ENCODE measurements around the gene STAT5B.
"Not testable (repeated sequence)": the region's sequence is repeated elsewhere in the genome, so short reads cannot be mapped to it uniquely, and the experiment has no call there.

The STAT5B gene

GRCh38 chr17:42251115-42251514 lies 25.1 kb downstream of the STAT5B start:
- Mint-ChIP-seq H3K27ac (no peak overlapping the region), H3K4me3 (no peak overlapping the region), H3K36me3 (ENCODE audit: low read depth) (peaks cover 13% of the 10 kb centered on the region), H3K4me1 (ENCODE audit: low read depth) (peaks cover 56% of the 10 kb centered on the region), H3K27me3 (ENCODE audit: low read depth) (no peaks in the 10 kb centered on the region), H3K9me3 (no peaks in the 10 kb centered on the region)
- DNase-seq (ENCODE audit: low spot score), result no peak

DNA sequence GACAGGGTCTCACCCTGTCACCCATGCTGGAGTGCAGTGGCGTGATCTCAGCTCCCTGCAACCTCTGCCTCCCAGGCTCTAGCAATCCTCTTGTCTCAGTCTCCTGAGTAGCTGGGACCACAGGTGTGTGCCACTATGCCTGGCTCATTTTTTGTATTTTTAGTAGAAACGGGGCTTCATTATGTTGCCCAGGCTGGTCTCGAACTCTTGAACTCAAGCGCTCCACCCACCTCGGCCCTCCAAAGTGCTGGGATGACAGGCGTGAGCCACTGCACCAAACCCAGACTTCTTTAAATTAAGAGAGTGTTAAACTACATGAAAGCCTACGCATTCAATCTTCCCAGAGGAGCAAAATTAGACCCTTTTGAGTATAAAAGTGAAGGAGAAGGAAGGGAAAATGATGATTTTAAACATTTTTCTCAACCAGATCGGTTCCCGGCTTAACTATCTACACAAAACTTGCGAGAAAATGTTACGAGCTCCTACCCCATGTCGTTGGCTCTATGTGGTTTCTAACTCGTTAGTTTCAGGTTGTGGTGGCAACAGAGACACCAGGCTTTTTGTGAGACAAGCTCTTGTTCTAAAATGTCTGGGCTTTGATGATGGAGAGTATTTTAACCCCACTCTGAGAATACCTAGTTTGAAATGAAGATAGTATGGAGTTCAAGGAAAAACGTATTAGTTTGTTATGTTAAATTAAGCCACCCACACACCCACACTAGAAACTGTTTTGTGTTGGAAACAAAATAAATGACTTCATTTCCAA lies 26.3 kb downstream of the STAT5B start:
- H3K4me3 Mint-ChIP-seq, result peak overlapping the region; percentile 88
- peaks cover 54% of the 10 kb centered on the region for H3K4me1 Mint-ChIP-seq (ENCODE audit: low read depth)
- DNase-seq (ENCODE audit: low spot score), result peak; percentile 49
- H3K27me3 Mint-ChIP-seq (ENCODE audit: low read depth), result no peaks in the 10 kb centered on the region
- H3K36me3 Mint-ChIP-seq (ENCODE audit: low read depth), result peaks cover 16% of the 10 kb centered on the region
- peak overlapping the region; percentile 98 for H3K27ac Mint-ChIP-seq
- H3K9me3 Mint-ChIP-seq, result no peaks in the 10 kb centered on the region

GRCh38 chr17:42248351-42249179 lies 27.6 kb downstream of the STAT5B start:
- peak; percentile 78 for DNase-seq (ENCODE audit: low spot score)
- no peaks in the 10 kb centered on the region for H3K9me3 Mint-ChIP-seq
- H3K27ac Mint-ChIP-seq, result peak overlapping the region; percentile 98
- H3K27me3 Mint-ChIP-seq (ENCODE audit: low read depth), result no peaks in the 10 kb centered on the region
- peaks cover 51% of the 10 kb centered on the region for H3K4me1 Mint-ChIP-seq (ENCODE audit: low read depth)
- H3K4me3 Mint-ChIP-seq, result peak overlapping the region; percentile 88
- peaks cover 14% of the 10 kb centered on the region for H3K36me3 Mint-ChIP-seq (ENCODE audit: low read depth)

DNA sequence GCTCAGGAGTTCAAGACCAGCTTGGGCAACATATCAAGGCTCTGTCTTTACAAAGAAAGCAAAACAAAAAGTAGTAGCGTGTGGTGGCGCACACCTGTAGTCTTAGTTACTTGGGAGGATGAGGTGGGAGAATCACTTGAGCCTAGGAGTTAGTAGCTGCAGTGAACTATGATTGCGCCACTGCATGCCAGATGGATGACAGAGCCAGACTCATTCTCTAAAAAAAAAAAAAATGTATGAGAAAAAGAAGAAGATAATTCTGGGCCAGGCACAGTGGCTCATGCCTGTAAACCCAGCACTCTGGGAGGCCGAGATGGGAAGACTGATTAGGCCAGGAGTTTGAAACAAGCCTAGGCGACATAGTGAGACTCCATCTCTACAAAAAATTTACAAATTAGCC lies 28.5 kb downstream of the STAT5B start:
- DNase-seq (ENCODE audit: low spot score), result no peak
- Mint-ChIP-seq H3K4me3 (peak overlapping the region; percentile 88), H3K4me1 (ENCODE audit: low read depth) (peaks cover 45% of the 10 kb centered on the region), H3K9me3 (no peaks in the 10 kb centered on the region), H3K36me3 (ENCODE audit: low read depth) (peaks cover 14% of the 10 kb centered on the region), H3K27me3 (ENCODE audit: low read depth) (no peaks in the 10 kb centered on the region), H3K27ac (peak overlapping the region; percentile 82)

DNA sequence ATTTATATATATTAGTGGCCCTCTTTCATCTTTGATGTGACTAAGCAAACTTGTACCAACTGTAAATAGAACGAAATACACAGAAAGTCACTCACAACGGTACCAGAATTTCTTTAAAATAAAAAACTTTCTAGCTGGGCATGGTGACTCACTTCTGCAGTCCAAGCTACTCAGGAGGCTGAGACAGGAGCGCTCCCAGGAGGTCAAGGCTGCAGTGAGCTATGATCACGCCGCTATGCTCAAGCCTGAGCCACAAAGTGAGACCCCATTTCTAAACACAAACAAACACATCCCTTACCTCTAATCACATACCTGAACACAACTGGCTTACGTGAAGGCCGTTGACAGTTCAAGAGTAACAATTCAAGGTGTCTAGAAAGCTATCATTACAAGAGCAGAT lies 29.7 kb downstream of the STAT5B start:
- Mint-ChIP-seq H3K4me1 (ENCODE audit: low read depth) (peaks cover 41% of the 10 kb centered on the region), H3K4me3 (peak overlapping the region; percentile 39), H3K9me3 (no peaks in the 10 kb centered on the region), H3K36me3 (ENCODE audit: low read depth) (peaks cover 14% of the 10 kb centered on the region), H3K27ac (peak overlapping the region; percentile 82), H3K27me3 (ENCODE audit: low read depth) (no peaks in the 10 kb centered on the region)
- no peak for DNase-seq (ENCODE audit: low spot score)

DNA sequence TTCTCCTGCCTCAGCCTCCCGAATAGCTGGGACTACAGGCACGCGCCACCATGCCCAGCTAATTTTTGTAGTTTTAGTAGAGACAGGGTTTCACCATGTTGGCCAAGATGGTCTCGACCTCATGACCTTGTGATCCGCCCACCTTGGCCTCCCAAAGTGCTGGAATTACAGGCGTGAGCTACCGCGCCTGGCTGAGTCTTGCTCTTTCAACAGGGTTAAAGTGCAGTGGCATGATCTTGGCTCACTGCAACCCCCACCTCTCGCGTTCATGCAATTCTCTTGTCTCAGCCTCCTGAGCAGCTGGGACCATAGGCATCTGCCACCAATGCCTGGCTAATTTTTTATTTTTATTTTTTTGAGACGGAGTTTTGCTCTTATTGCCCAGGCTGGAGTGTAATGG lies 31.0 kb downstream of the STAT5B start:
- peaks cover 36% of the 10 kb centered on the region for H3K4me1 Mint-ChIP-seq (ENCODE audit: low read depth)
- peaks cover 14% of the 10 kb centered on the region for H3K36me3 Mint-ChIP-seq (ENCODE audit: low read depth)
- H3K9me3 Mint-ChIP-seq; H3K4me3 Mint-ChIP-seq; H3K27me3 Mint-ChIP-seq (ENCODE audit: low read depth); DNase-seq (ENCODE audit: low spot score); H3K27ac Mint-ChIP-seq: not testable (repeated sequence)

- H3K4me3 Mint-ChIP-seq; H3K27ac Mint-ChIP-seq; H3K27me3 Mint-ChIP-seq (ENCODE audit: low read depth); DNase-seq (ENCODE audit: low spot score); H3K9me3 Mint-ChIP-seq: not testable (repeated sequence)
- peaks cover 27% of the 10 kb centered on the region for H3K4me1 Mint-ChIP-seq (ENCODE audit: low read depth)
- peaks cover 14% of the 10 kb centered on the region for H3K36me3 Mint-ChIP-seq (ENCODE audit: low read depth)
Observed at GRCh38 chr17:42244116-42244515, 32.1 kb downstream of the STAT5B start.

DNA sequence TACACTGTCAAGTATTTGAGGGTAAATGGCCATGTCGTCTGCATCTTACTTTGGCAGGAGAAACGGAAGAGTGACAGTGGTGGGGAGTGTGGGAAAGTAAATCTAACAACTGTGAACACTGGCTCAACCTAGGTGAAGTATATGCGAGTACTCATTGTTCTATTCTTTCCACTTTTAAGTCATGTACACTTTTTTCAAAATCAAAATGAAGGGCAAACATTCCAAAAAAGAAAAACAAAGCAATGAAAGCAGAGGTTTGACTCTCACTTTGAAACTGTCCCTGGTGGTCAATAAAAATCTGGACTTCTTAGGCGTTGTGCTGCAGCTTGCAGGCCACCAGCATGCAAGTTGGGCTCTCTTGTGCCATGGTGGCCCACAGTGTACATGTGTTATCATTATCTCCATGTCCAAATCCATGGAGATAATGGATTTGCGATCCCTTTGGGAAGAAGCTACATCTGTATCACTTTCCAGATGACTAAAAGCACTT lies 32.7 kb downstream of the STAT5B start:
- no peaks in the 10 kb centered on the region for H3K27me3 Mint-ChIP-seq (ENCODE audit: low read depth)
- peaks cover 24% of the 10 kb centered on the region for H3K4me1 Mint-ChIP-seq (ENCODE audit: low read depth)
- peaks cover 11% of the 10 kb centered on the region for H3K36me3 Mint-ChIP-seq (ENCODE audit: low read depth)
- no peak for DNase-seq (ENCODE audit: low spot score)
- H3K4me3 Mint-ChIP-seq, result no peak overlapping the region
- no peak overlapping the region for H3K27ac Mint-ChIP-seq
- no peaks in the 10 kb centered on the region for H3K9me3 Mint-ChIP-seq

DNA sequence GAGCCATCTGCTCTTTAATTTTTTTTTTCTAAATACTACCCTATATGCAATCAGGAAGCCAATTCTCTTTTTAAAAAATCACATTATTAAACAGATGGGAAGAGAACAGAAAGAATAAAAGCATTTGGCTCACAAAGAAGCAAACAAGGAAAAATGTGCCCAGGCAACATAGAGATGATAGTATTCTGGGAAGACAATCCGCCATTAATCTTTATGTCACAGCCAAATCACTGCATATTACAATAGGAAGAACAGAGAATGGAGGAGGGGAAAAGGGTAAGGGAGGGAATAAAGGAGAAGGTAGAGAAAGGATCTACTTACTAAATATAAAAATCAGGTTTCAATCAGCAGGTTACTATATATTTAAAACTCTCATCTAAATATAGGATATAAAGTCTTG lies 34.3 kb downstream of the STAT5B start:
- Mint-ChIP-seq H3K27ac (no peak overlapping the region), H3K27me3 (ENCODE audit: low read depth) (no peaks in the 10 kb centered on the region), H3K4me3 (no peak overlapping the region), H3K4me1 (ENCODE audit: low read depth) (peaks cover 12% of the 10 kb centered on the region), H3K36me3 (ENCODE audit: low read depth) (peaks cover 9% of the 10 kb centered on the region), H3K9me3 (no peaks in the 10 kb centered on the region)
- DNase-seq (ENCODE audit: low spot score), result no peak

DNA sequence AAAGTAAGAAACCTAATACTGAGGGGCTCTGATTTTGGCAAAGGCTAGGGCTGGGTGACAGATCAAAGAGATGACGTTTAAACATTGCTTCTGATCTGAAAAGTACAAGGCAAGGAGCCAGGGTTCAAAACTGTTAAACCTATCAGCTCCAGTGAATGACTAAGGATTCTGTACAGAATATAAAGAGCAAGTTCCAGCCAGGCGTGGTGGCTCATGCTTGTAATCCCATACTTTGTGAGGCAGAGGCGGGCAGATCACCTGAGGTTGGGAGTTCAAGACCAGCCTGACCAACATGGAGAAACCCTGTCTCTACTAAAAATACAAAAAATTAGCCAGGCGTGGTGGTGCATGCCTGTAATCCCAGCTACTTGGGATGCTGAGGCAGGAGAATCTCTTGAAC lies 35.3 kb downstream of the STAT5B start:
- H3K27ac Mint-ChIP-seq; DNase-seq (ENCODE audit: low spot score); H3K4me1 Mint-ChIP-seq (ENCODE audit: low read depth): not testable (repeated sequence)

DNA sequence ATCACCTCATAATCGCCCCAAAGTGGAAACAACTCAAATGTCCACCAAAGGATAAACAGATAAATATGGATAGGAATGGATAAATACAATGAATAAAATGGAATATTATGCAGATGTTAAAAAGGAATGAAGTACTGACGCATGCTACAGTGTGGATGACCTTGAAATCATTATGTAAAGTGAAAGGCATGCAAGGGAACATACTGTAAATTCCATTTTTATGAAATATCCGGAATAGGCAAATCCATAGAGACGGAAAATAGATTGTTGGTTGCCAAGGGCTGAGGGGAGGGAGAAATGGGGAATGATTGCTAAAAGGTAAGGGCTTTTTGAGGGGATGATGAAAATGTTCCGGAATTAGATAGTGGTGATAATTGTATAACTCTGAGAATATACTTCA lies 36.0 kb downstream of the STAT5B start:
- no peak for DNase-seq (ENCODE audit: low spot score)
- Mint-ChIP-seq H3K4me3 (no peak overlapping the region), H3K27ac (no peak overlapping the region), H3K27me3 (ENCODE audit: low read depth) (no peaks in the 10 kb centered on the region), H3K4me1 (ENCODE audit: low read depth) (peaks cover 7% of the 10 kb centered on the region), H3K9me3 (no peaks in the 10 kb centered on the region), H3K36me3 (ENCODE audit: low read depth) (peaks cover 2% of the 10 kb centered on the region)

More for the DNA sequence above, 35.3 kb downstream of the STAT5B start:
- H3K4me3 Mint-ChIP-seq; H3K9me3 Mint-ChIP-seq; H3K27me3 Mint-ChIP-seq (ENCODE audit: low read depth); H3K36me3 Mint-ChIP-seq (ENCODE audit: low read depth): not testable (repeated sequence)

- H3K4me1 Mint-ChIP-seq (ENCODE audit: low read depth), result peaks cover 10% of the 10 kb centered on the region
- not testable (repeated sequence) for H3K27me3 Mint-ChIP-seq (ENCODE audit: low read depth); H3K27ac Mint-ChIP-seq; H3K36me3 Mint-ChIP-seq (ENCODE audit: low read depth); H3K4me3 Mint-ChIP-seq; DNase-seq (ENCODE audit: low spot score); H3K9me3 Mint-ChIP-seq
Observed at GRCh38 chr17:42239576-42239975, 36.6 kb downstream of the STAT5B start.

DNA sequence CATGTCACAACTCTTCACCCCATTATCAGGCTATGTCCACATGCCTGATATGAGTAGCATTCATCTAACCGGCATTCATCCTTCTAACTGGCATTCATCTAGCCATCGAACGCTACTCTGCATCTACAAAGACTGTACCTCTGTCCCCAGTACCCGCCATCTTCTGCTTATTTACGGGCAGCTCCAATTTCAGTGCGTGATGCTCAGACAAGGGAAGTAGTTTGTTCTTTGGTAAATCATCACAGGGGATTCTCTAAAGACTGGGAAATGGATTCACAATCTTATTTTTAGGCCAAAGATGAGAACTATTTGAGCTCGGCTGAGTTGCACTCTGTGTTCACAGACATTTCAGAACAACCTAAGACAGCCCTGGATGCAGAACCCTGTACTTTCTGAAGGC lies 39.4 kb downstream of the STAT5B start:
- no peaks in the 10 kb centered on the region for H3K27me3 Mint-ChIP-seq (ENCODE audit: low read depth)
- H3K4me3 Mint-ChIP-seq, result no peak overlapping the region
- DNase-seq (ENCODE audit: low spot score), result no peak
- no peak overlapping the region for H3K27ac Mint-ChIP-seq
- H3K4me1 Mint-ChIP-seq (ENCODE audit: low read depth), result peaks cover 11% of the 10 kb centered on the region
- peaks cover 7% of the 10 kb centered on the region for H3K36me3 Mint-ChIP-seq (ENCODE audit: low read depth)
- H3K9me3 Mint-ChIP-seq, result no peaks in the 10 kb centered on the region

- Mint-ChIP-seq H3K9me3 (no peaks in the 10 kb centered on the region), H3K4me1 (ENCODE audit: low read depth) (peaks cover 8% of the 10 kb centered on the region), H3K27me3 (ENCODE audit: low read depth) (no peaks in the 10 kb centered on the region), H3K27ac (no peak overlapping the region), H3K36me3 (ENCODE audit: low read depth) (peaks cover 16% of the 10 kb centered on the region), H3K4me3 (no peak overlapping the region)
- no peak for DNase-seq (ENCODE audit: low spot score)
Observed at GRCh38 chr17:42233994-42234393, 42.2 kb downstream of the STAT5B start.

Measured in T-helper 2 cell treated with Interferon-gamma antibody and Interleukin-4, amounts not matched to agents 5 μg/mL and 100 μg/mL, for 36 hours (primary cell).